NCI-H2171 (cell line): ENCODE results near the gene TSSK1B.
"Not testable (repeated sequence)": the region's sequence is repeated elsewhere in the genome, so short reads cannot be mapped to it uniquely, and the experiment has no call there.

Experiments used
- DNase-seq: peaks from one replicate; lab custom pipeline; 2025; lab: John Stamatoyannopoulos, UW

TSSK1B gene

GRCh38 chr5:113434889-113435288, at the start of gene TSSK1B:
Gene TSSK1B, minus strand, starts transcription at chr5:113434989. Its CDS starts 150 bp downstream, at chr5:113434839.
- no peak for DNase-seq

DNA sequence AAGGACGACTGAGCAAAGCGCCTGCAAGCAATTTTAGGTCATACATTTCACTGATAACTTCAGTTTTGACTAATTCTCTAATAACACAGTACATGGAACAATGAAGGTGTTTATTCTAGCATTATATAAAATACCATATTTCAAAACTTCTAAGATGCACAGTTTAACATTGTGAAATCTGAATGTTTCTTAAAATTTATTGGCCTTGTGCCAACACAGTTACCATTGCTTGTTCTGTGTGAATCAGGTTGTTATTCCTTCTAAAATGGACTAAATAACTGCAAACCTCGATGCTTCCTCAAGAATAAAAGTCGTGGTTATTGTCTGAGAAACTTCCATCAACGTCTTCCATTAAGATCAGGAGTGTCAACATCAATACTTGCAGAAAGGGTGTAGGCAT, 45.5 kb upstream of the TSSK1B start:
- no peak for DNase-seq

DNA sequence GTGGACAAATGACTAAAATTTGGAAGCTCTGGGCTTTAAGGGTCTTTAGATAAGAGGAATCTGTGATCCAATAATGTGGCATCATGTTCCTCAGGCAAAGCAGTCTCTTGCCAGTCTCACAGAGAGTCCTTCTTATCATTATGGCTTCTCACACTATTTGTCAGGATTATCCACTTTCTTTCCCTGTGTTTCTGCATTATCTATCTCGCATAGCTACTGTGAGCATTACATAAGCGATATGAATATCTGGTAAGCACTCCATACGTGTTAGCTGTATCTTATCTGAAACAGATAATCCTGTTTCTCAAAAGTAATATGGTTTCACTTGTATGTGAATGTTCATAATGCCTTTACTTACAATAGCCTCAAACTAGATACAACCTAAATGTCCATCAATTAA, 43.9 kb upstream of the TSSK1B start:
- DNase-seq, result no peak

GRCh38 chr5:113474100-113474728, 39.4 kb upstream of the TSSK1B start:
- no peak for DNase-seq

- no peak for DNase-seq
These were observed 28.2 kb upstream of the TSSK1B start for GRCh38 chr5:113463032-113463431.

GRCh38 chr5:113457106-113457505, 22.3 kb upstream of the TSSK1B start:
- DNase-seq, result not testable (repeated sequence)

DNA sequence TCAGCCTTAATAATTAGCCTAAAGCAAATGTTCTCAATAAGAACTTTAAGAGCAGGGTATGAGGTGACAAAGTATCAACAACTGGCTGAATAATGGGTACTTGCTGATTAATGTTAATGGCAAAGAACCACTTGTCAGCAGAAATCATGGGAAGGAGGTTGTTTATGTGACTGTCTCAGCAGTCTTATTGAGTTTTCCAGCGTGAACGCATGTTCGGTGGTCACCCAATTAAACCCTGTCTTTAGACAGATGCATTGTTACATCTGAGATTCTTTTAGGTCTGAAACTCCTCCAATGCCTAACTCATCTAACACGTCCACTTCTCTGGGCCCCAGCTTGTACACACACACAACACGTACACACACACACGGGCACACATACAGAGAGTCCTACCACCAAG, 18.2 kb upstream of the TSSK1B start:
- no peak for DNase-seq

GRCh38 chr5:113451797-113452196, 17.0 kb upstream of the TSSK1B start:
- DNase-seq, result no peak

DNA sequence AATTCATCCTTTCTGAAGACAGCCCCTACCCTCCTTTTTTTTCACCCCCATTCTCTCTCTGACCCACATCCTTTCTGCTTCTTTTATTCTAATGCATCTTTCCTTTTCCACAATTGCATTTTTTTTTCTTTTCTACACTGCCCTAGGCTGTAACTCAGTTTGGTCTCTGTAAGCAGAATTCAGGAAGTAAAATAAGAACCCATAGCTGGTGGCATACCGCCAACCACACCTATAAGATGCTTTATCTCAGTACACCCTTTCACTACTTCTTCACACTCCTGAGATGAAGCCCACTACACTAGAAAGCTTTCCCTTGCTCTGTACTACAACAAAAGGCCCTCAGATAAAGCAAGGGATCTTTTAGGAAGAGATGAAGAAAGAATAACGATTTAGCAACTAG, 16.1 kb upstream of the TSSK1B start:
- no peak for DNase-seq

DNA sequence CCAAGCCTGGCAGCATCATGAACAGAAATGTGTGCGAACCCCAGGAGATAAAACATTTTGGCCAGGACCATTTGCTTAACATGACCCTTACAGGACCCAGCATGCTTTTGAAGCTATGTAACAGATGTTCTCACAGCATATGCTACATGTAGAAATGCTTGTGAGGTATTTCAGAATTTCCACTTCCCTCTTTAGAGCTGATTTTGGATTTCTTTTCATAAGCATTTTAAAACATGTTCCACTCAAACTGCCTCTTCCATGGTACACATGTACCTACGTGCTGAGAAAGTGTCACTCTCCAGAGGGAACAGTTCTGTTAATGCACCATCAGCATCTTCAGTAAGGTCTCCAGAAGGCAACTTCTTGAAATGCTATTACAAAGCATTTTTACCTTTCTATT, 15.7 kb upstream of the TSSK1B start:
- no peak for DNase-seq

- DNase-seq, result no peak
These were observed 13.5 kb upstream of the TSSK1B start for GRCh38 chr5:113448252-113448651.

DNA sequence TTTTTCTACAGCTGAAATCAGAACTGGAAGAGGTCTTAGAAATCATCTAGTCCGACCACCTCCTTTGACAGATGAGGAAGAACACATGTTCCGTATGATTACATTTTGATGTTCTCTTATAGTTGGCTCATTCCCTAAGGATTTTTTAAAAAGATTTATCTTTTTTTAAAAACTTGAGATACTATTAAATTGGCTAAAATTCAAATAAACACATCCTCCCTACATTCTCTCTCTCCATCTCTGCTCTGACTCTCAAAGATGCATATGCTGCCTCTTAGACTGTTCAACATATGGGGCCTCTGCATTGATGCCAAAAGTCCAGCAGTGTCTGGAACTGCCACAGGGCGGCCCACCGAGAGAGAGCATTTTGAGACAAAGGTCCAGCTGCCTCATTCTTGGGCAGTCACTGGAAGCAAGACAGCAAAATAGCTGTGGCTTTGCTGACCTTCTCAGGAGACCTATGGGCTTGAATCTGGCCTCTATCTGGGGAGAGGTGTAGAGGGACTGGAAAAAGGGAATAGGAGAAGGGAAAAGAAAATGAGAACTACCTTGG, 12.8 kb upstream of the TSSK1B start:
- DNase-seq, result no peak

DNA sequence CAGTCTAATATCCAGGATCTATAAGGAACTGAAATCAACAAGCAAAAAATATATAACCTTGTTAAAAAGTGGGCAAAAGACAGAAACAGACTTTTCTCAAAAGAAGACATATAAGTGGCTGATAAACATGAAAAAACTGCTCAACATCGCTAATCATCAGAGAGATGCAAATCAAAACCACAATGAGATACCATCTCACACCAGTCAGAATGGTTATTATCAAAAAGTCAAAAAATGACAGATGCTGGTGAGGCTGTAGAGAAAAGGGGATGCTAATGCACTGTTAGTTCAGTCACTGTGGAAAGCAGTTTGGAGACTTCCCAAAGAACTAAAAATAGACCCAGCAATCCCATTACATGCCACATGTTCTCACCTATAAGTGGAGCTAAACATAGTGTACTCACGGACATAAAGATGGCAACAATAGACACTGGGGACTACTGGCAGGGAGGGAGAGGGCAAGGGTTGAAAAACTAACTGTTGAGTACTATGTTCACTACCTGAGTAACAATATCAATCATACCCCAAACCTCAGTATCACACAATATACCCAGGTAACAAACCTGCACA, 11.7 kb upstream of the TSSK1B start:
- DNase-seq, result no peak

GRCh38 chr5:113437111-113437510, 2.3 kb upstream of the TSSK1B start:
- no peak for DNase-seq

- no peak for DNase-seq
These were observed 786 bp upstream of the TSSK1B start for GRCh38 chr5:113435575-113435974.

- DNase-seq, result no peak
These were observed 752 bp downstream of the TSSK1B start for GRCh38 chr5:113433862-113434612.

DNA sequence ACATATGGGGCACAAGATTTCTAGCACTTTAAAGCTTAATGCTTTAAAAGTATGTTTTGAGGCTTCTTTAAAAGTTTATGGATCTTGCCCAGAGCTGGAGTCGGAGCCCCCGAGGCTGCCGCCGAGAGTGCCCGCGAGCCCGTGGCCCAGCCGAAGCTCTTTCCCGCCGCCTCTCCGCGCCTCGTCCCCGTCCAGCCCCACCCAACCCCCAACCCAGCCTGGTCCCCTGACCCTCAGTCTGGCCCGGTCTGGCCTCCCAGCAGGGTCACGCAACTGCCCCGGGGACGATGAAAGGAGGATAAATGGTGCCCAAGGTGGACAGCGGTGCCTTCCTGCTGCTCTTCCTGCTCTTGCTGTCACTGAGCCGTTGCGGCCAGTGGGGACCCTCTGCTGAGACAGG, 1.7 kb downstream of the TSSK1B start:
- DNase-seq, result no peak

GRCh38 chr5:113427871-113428574, 6.8 kb downstream of the TSSK1B start:
- DNase-seq, result no peak

DNA sequence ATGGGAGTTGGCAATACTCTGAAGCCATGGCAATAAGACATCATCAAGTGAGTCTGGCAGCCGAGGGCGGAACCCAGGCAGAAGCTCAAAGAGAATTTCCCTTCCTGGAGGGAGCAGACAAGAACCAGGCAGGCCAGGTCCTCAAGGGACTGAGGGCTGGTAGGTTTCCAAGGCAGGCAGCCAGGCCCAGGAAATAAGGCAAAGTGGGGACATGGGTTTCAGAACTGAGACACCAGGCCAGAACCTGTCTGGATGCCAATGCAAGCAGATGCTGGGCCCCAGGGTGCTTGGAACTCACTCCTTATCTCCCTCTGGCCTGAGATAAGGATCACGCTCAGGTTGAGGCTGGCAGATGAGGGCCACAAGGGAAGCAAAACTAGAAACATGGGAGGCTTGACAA, 8.9 kb downstream of the TSSK1B start:
- DNase-seq, result no peak

DNA sequence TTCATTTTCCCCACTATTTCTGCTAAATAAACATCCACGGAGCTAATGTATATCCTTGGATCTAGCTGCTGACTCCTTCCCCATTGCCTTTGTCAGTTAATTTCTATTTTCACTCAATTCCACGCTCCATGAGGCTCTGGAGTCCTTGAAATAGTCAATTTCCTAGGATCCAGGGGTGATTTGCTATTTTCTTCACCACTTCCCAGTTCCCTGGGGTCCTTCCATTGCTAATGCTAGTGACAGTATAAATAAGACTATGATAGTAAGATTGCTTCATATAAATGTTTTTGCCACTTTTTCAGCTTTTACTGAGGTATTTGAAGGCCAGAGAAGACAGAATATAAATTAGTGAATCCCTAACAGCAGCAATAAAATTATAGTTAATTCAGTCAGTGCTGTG, 13.1 kb downstream of the TSSK1B start:
- DNase-seq, result no peak

GRCh38 chr5:113405530-113405929, 29.3 kb downstream of the TSSK1B start:
- DNase-seq, result no peak

DNA sequence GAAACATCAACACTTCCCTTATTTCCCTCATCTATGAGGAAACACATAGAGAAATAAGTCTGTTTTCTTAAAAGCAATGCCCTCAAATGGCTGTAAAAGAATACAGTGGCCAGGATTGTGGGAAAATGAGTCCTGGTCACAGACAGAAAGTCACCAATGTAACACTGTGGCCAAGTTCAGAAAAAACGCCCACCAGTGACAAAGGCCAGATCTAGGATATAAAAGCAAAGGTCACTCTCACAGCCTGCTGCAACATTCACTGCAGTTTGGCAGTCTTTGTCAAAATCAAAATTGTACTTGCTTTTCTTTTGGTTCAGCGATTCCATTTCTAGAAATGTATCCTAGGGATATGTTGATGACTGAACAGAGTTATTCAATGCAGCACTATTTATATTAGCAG, 30.5 kb downstream of the TSSK1B start:
- no peak for DNase-seq

DNA sequence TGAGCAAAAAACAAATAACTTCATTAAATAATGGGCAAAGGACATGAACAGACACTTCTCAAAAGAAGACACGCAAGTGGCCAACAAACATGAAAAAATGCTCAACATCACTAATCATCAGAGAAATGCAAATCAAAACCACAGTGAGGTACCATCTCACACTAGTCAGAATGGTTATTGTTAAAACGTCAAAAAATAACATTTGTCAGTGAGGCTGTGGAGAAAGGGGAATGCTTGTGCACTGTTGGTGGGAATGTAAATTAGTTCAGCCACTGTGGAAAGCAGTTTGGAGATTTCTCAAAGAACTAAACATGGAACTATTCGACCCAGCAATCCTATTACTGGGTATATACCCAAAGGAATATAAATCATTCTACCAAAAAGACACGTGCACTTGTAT, 36.8 kb downstream of the TSSK1B start:
- DNase-seq, result not testable (repeated sequence)
